ENCODE data around the gene TOMM34. TPM values are rescaled to one million over a fixed set of nuclear protein-coding genes. Genes with fewer than 3 reads are reported as not detected.

TOMM34 gene
- 21.4 and 26.3 TPM in 2 replicates for total RNA-seq

GRCh38 chr20:44960103-44960852, at the start of gene TOMM34:
TSS of gene TOMM34 (minus strand) at chr20:44960397. CDS start at chr20:44960333, 64 bp downstream.

GRCh38 chr20:44966030-44966961, 6.1 kb upstream of the TOMM34 start, which contains the start of gene STK4:
TSS of gene STK4 (plus strand) at chr20:44966512. CDS start at chr20:44966569, 57 bp downstream.

GRCh38 chr20:44909872-44910689, 50.1 kb downstream of the TOMM34 start, which contains the start of gene PABPC1L:
TSS of gene PABPC1L (plus strand) at chr20:44910060. CDS start at chr20:44910144, 84 bp downstream.

Other genes with a start within 250 kb of the TOMM34 start
- not detected in 2 replicates for gene CCN5, start 245.0 kb downstream of the TOMM34 start, total RNA-seq
- gene KCNK15, start 214.5 kb downstream of the TOMM34 start, total RNA-seq: under 0.01 TPM in 1 of 2 replicates, not detected in the other
- gene RIMS4, start 149.9 kb downstream of the TOMM34 start, total RNA-seq: not detected in 2 replicates
- gene YWHAB, start 74.7 kb downstream of the TOMM34 start, total RNA-seq: 125 and 134 TPM in 2 replicates
- gene PABPC1L, start 50.3 kb downstream of the TOMM34 start, total RNA-seq: 2.6 and 2.9 TPM in 2 replicates
- gene STK4, start 6.1 kb upstream of the TOMM34 start, total RNA-seq: 24.0 and 34.8 TPM in 2 replicates
- gene KCNS1, start 140.7 kb upstream of the TOMM34 start, total RNA-seq: 0.61 and 0.65 TPM in 2 replicates
- not detected in 2 replicates for gene WFDC5, start 154.8 kb upstream of the TOMM34 start, total RNA-seq
- not detected in 2 replicates for gene WFDC12, start 164.1 kb upstream of the TOMM34 start, total RNA-seq
- gene PI3, start 214.5 kb upstream of the TOMM34 start, total RNA-seq: not detected in 2 replicates
- not detected in 2 replicates for gene SEMG1, start 246.6 kb upstream of the TOMM34 start, total RNA-seq